ENCODE results near the gene KRTAP29-1. TPM values are rescaled to one million over a fixed set of nuclear protein-coding genes. Genes with fewer than 3 reads are reported as not detected.

KRTAP29-1 gene
- total RNA-seq, 1 experiment from 2014 or later, result not detected

DNA sequence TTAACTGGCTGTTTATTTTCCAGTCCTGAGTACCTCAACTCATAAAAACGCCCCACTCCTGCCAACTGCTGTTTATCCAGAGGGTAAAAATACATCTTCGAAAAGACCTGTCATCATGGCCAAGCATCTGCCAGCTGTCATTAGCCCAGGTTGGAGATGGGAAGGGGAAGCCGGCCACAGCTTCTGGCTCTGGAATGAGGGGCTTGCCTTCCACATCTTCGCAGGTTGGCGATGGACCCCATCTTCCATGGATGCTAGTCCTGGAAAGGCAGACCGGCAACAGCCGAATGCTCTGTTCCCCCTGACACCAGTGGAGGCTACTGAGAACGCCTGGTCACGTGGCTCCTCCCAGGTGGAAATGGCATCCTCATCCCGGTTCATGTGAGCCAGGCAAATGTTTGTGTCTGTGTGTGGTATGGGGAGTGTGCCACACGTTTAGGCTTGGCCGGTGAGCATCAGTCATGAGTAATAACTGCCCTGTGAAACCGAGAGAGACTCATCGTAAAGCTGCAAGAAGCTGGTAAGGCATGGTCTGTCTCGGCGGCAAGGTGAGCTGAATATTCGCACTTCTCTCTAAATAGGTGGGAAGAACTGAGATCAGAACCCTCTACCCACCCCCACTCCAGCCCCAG is 13.3 kb upstream of the KRTAP29-1 start:
- BruUV-seq (replicated peaks), result no TSS peak
- no peak for DNase-seq (ENCODE audit: low spot score)
- Histone ChIP-seq H3K4me3 (ENCODE audit: low read depth, low read length, poor library complexity, severe bottlenecking) (no peak overlapping the region), H3K27ac (ENCODE audit: low read depth, low read length, poor library complexity, severe bottlenecking) (no peak overlapping the region), H3K27me3 (replicated peaks; ENCODE audit: insufficient read depth, low read depth, low read length, poor library complexity) (no peaks in the 10 kb centered on the region), H3K4me1 (ENCODE audit: insufficient read depth, low read length, poor library complexity, severe bottlenecking) (no peaks in the 10 kb centered on the region), H3K9me3 (ENCODE audit: low read depth, low read length, poor library complexity, severe bottlenecking) (no peaks in the 10 kb centered on the region), H3K36me3 (ENCODE audit: insufficient read depth, low read length, poor library complexity, severe bottlenecking) (no peaks in the 10 kb centered on the region)
- intact Hi-C loops (cut with micrococcal nuclease; ENCODE audit: unreplicated experiment), result no loop called here
- TF ChIP-seq, protein P1, sequence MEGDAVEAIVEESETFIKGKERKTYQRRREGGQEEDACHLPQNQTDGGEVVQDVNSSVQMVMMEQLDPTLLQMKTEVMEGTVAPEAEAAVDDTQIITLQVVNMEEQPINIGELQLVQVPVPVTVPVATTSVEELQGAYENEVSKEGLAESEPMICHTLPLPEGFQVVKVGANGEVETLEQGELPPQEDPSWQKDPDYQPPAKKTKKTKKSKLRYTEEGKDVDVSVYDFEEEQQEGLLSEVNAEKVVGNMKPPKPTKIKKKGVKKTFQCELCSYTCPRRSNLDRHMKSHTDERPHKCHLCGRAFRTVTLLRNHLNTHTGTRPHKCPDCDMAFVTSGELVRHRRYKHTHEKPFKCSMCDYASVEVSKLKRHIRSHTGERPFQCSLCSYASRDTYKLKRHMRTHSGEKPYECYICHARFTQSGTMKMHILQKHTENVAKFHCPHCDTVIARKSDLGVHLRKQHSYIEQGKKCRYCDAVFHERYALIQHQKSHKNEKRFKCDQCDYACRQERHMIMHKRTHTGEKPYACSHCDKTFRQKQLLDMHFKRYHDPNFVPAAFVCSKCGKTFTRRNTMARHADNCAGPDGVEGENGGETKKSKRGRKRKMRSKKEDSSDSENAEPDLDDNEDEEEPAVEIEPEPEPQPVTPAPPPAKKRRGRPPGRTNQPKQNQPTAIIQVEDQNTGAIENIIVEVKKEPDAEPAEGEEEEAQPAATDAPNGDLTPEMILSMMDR (conservative IDR thresholded peaks at IDR 0.05; ENCODE audit: low read depth, low read length), result no peak
- TF ChIP-seq EZH2 (IDR thresholded peaks at IDR 0.05; ENCODE audit: borderline replicate concordance, low read depth, low read length, poor library complexity, severe bottlenecking), result no peak
- ChIA-PET POLR2A (ENCODE audit: low non-redundant PET) (no interaction called here), CTCF (no interaction called here)

DNA sequence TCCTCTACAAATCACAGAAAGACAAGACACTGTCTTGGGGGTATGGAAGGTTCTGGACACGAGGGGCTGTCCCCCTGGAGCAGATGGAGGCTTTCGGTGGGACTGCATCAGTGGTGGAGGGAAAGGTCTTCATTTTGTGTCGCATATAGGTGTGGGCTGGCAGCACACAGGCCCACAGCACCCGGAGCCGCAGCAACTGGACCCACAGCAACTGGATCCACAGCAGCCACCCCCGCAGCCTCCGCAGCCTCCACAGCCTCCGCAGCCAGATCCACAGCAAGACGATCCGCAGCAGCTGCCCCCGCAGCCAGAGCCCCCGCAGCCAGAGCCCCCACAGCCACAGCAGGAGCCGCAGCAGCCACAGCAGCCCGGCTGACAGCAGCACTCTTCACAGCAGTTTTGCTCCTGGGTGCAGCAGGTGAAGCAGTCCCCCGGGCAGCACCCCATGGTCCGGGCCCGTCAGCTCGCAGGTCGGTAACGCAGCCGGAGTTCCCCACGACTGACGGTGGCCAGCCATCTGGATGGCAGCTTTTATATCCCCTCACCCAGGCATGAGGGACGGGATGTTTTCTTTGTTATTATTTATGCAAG is 12.6 kb upstream of the KRTAP29-1 start, which contains the start of gene KRTAP17-1:
Gene KRTAP17-1 (minus strand): TSS at position 507 of the 591 bp plus-strand sequence. CDS start 60 bp downstream, at position 447.
- Histone ChIP-seq H3K27me3 (replicated peaks; ENCODE audit: insufficient read depth, low read depth, low read length, poor library complexity) (no peaks in the 10 kb centered on the region), H3K36me3 (ENCODE audit: insufficient read depth, low read length, poor library complexity, severe bottlenecking) (no peaks in the 10 kb centered on the region), H3K9me3 (ENCODE audit: low read depth, low read length, poor library complexity, severe bottlenecking) (no peaks in the 10 kb centered on the region), H3K4me3 (ENCODE audit: low read depth, low read length, poor library complexity, severe bottlenecking) (no peak within 1 kb of the TSS), H3K27ac (ENCODE audit: low read depth, low read length, poor library complexity, severe bottlenecking) (no peak within 1 kb of the TSS), H3K4me1 (ENCODE audit: insufficient read depth, low read length, poor library complexity, severe bottlenecking) (no peaks in the 10 kb centered on the region)
- no TSS peak for BruUV-seq (replicated peaks)
- TF ChIP-seq, protein P1 (conservative IDR thresholded peaks at IDR 0.05; ENCODE audit: low read depth, low read length), result no peak
- no peak for TF ChIP-seq EZH2 (IDR thresholded peaks at IDR 0.05; ENCODE audit: borderline replicate concordance, low read depth, low read length, poor library complexity, severe bottlenecking)
- intact Hi-C loops (cut with micrococcal nuclease; ENCODE audit: unreplicated experiment), result no loop called here
- CTCF ChIA-PET, result no interaction called here
- no peak for DNase-seq (ENCODE audit: low spot score)
- POLR2A ChIA-PET (ENCODE audit: low non-redundant PET), result no interaction called here

DNA sequence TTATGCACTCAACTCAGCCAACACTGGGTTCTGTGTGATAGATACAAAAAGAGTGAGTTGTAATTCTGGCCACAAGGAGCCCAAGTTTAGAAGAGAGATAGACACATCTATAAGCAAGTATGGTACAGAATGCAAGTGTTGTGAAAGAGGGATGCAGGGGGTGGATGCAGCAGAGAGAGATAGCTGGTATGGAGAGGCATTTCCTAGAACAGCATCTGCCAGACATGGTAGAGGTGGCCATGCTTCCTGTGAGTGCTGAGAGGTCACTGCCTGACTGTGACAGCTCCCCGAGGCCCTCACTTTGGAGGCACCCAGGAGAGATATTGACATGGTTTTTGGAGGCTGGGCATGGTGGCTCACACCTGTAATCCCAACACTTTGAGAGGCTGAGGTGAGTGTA is 8.5 kb upstream of the KRTAP29-1 start:
- Histone ChIP-seq H3K4me1 (ENCODE audit: insufficient read depth, low read length, poor library complexity, severe bottlenecking) (no peaks in the 10 kb centered on the region), H3K27ac (ENCODE audit: low read depth, low read length, poor library complexity, severe bottlenecking) (no peak overlapping the region), H3K36me3 (ENCODE audit: insufficient read depth, low read length, poor library complexity, severe bottlenecking) (no peaks in the 10 kb centered on the region), H3K27me3 (replicated peaks; ENCODE audit: insufficient read depth, low read depth, low read length, poor library complexity) (no peaks in the 10 kb centered on the region), H3K9me3 (ENCODE audit: low read depth, low read length, poor library complexity, severe bottlenecking) (no peaks in the 10 kb centered on the region), H3K4me3 (ENCODE audit: low read depth, low read length, poor library complexity, severe bottlenecking) (no peak overlapping the region)
- BruUV-seq (replicated peaks), result no TSS peak
- TF ChIP-seq, protein P1 (conservative IDR thresholded peaks at IDR 0.05; ENCODE audit: low read depth, low read length), result no peak
- TF ChIP-seq EZH2 (IDR thresholded peaks at IDR 0.05; ENCODE audit: borderline replicate concordance, low read depth, low read length, poor library complexity, severe bottlenecking), result no peak
- no peak for DNase-seq (ENCODE audit: low spot score)
- POLR2A ChIA-PET (ENCODE audit: low non-redundant PET), result no interaction called here
- intact Hi-C loops (cut with micrococcal nuclease; ENCODE audit: unreplicated experiment), result no loop called here
- CTCF ChIA-PET, result no interaction called here
